CMK (cell line): Measurements from ENCODE around the gene PAXX.
"Not testable (repeated sequence)": the region's sequence is repeated elsewhere in the genome, so short reads cannot be mapped to it uniquely, and the experiment has no call there.

Experiments
- DNase-seq: peaks from one replicate; pipeline ENCODE4 v3.0.0-alpha.2; 2010; ENCODE audit warnings: low read depth

The PAXX gene

DNA sequence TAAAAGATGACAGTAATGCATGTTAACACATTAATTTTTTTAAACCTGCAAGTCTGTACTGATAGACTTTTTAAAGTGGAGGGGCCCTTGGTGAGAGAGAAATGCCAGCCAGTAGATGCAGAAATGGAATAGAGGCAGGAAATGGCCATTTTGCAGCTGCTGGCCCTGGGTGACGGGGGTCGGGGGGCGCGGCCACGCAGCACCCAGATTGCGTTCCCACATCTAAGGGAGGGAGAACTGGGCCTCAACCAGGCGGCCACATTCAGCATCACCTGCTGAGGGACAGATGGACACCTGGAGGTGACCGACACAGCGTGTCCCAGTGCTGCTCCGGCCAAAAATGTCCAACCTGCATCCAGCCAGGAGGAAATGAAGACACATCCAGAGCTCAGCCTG lies 10.4 kb downstream of the PAXX start:
- no peak for DNase-seq

DNA sequence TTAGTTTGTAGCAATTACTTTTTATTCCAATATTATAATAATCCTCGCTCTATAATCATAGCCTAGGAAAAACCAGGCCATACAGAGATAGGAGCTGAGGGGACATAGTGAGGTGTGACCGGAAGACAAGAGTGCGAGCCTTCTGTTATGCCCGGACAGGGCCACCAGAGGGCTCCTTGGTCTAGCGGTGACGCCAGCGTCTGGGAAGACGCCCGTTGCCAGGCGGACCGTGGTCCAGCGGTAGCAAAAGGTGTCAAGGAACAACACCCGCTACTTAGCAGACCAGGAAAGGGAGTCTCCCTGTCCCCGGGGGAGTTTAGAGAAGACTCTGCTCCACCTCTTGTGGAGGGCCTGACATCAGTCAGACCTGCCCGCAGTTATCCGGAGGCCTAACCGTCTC lies 12.1 kb downstream of the PAXX start:
- not testable (repeated sequence) for DNase-seq

DNA sequence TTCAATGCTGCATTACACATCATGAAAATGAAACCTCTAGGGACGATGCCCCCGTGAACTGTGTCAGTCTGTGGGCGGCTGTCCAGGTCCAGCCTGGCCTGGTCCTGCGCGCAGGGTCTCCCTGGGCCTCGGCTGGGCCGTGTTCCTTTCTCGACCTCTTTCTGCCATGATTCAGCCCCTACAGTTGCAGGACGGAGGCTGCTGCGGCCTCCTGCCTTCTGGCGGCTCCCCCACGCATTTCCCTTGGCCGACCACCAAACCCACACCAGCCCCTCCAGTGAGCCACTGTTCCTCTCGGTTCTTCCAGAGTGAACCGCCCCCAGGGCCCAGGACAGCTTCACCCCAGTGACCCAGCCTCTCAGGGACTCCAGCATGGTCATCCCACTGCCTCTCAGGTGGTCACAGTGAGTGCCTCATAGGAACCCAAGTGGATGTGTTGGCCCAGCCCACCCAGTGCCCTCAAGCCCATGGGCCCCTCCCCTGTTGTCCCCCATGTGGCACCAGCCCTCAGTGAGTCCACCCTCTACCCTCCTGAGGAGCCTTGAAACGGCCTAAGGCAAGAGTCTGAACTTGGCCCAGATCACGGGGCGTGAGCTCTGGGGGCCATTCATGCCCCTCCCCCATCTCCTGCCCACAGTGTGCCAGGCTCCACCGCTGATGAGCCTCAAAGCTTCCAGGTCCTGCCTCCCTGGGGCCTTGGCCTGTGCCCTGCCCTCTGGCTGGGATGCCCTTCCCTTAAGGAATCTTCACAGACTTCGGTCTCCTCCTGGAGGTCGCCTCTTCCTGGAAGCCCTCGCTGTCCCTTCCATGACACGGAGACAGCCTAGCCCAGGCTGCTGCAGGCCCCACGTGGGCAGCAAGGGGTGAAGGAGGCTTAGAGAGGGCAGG lies 14.1 kb downstream of the PAXX start:
- no peak for DNase-seq

DNA sequence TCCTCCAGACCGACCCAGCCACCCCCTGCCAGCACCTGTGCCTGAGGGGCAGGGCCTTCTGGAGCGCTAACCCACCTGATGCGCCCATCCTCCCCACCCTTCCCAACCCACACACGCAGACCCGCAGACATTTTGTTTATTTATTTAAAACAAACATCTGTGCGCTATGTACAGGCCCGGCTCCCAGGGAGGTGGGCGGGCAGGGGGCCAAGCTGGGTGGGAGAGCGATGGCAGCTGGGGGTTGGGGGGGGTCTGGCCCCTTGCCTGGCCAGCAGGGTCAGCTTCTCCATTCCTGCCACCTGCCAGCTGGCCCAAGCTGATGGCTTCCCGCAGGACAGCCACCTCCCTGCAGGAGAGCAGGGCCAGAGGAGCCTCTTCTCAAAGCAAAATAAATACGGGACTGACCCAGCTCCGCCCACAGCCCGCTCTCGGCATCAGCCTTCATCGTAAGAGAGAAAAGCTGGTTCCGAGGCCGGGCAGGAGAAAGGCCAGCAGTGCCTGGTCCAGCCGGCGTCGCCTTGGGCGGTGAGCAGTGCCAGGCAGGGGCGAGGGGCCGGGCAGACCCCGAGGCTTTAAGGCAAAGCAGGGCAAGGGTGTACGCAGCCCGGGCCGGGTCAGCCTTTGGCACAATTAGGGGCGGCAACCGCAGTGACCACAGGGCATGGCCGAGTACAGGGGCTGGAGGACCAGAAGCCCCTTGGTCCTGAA lies 15.0 kb downstream of the PAXX start:
- no peak for DNase-seq

DNA sequence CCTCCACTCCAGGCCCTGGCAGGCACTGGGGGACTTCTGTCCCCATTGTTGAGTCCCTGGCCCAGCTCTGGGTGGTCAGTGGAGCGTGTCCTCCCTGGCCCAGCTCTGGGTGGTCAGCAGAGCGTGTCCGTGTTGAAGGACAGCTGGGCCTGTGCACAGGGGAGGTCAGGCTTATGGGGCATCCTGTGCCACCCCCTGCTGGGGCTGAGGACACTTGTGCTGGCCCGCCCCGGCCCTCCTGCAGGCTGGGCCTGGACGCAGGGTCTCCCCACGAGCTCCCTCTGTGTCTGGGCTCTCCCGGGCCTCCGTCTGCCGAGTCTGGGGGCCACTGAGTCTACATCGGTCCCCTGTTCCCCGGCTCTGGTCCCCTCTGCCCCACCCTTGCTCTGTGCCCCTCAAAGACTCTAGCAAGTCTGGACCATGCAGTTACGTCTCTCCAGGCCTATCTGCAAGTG lies 15.6 kb downstream of the PAXX start:
- no peak for DNase-seq

DNA sequence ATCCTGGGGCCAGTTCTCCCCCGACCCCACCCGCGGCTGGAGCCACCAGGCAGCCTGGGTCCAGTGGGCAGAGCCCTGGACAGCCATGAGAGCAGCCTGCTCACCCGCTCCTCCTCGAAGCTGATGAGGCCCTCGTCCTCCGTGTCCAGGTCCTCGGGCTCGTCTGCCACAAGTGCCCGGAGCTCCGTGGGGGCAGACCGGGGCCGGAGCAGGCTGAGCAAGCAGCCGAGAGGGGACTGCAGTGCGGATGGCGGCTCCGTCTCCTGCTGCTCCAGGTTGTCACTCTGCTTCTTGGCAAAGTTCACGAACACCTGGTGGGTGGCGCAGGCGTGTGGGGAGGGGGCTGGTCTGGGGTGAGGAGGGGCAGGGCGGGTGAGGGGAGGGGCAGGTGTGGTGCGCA lies 16.1 kb downstream of the PAXX start:
- no peak for DNase-seq

DNA sequence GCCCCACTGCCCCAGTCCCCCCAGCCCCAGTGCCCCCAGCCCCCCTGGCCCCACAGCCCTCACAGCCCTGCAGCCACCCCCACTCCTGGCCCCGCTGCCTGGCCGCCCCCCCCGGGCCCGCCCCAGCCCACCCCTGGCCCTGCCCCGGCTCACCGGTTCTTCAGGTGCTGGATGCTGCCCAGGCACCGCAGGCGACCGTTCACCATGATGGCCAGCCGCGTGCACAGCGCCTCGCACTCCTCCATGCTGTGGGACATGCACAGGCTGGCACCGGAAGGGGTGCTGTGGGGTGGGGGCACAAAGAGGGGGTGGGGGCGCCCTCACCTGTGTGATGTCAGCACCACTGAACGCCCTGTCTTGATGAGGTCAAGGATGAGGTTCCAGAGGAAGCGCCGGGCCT lies 17.0 kb downstream of the PAXX start:
- DNase-seq = no peak

DNA sequence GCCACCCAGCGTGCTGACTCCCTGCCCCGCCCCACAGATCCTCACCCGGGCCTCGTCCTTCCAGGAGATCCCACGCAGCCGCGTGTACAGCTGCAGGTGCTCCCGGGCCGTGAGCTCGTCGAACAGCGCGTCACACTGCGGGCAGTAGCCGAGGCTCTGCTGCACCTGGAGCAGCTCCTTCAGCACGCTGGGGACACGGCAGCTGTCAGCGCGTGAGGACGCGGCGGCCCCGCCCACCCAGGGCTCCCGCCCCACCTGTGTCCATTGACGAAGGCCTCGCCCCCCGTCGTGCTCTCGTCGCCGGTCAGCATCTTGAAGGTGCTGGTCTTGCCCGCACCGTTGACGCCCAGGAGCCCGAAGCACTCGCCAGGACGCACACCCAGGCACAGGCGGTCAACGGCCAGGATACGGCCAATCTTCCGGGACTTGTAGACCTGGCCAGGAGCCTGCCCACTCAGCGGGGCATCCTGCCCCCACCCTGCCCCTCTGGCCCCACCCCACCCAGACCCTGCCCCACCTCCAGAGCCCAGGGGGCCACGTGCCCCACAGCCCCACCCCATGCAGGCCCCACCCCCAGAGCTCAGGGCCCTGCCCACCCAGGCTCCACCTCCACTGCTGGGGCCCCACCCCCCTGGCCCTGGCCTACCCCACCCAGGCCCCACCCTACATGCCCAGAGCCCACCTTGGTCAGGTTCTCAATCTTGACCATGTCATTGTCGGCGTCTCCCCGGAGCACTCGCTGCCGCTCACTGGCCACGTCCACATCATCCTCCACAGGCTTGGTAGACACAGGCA lies 17.9 kb downstream of the PAXX start:
- DNase-seq = no peak

DNA sequence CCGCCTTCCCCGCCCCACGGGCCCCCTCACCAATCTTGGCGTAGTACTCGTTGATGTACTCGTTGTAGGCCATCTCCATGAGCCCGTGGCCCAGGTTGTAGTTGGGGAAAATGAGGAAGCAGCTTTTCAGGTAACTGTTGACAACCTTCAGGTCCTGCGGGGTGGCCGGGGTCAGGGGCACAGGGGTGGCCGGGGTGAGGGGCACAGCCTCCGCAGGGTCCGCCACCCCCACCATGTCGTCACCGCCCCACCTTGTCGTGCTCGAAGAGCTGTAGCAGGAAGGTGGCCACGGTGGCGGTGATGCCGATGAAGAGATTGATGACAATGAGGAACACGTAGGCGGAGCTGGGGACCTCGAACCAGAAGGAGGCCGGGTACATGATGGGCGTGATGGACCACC lies 18.9 kb downstream of the PAXX start:
- DNase-seq = no peak

DNA sequence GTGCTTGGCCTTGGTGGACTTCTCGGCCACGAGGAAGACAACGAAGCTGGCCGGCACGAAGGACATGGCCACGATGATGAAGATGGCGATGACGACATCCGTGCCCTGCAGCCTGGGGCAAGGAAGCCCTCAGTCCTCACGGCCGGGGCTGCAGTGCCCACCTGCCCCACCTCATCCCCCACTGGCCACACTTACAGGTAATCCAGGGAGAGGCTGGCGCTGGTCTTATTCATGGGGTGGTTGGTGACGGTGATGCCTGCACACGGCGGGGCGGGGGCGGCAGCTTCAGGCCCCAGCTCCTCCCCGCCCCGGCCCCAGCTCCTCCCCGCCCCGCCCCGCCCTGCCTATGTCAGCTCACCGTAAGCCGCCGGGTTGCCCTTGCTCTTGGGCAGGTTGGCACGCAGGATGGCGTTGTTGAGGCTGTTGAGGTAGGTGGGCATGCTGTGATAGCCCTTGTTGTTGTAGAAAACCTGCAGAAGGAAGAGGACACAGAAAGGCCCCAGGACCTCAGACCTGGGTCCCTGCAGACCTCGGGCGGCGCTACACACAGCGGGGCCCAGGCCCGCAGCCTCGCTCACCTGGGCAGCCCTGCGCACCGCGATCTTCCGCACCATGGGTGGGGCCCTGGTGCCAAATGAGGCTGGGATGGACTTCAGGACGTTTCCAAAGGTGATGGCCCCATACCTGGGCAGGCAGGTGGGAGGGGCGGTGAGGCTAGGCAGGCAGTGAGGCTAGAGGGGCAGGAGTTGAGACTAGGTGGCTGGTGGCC lies 19.9 kb downstream of the PAXX start:
- DNase-seq = no peak

DNA sequence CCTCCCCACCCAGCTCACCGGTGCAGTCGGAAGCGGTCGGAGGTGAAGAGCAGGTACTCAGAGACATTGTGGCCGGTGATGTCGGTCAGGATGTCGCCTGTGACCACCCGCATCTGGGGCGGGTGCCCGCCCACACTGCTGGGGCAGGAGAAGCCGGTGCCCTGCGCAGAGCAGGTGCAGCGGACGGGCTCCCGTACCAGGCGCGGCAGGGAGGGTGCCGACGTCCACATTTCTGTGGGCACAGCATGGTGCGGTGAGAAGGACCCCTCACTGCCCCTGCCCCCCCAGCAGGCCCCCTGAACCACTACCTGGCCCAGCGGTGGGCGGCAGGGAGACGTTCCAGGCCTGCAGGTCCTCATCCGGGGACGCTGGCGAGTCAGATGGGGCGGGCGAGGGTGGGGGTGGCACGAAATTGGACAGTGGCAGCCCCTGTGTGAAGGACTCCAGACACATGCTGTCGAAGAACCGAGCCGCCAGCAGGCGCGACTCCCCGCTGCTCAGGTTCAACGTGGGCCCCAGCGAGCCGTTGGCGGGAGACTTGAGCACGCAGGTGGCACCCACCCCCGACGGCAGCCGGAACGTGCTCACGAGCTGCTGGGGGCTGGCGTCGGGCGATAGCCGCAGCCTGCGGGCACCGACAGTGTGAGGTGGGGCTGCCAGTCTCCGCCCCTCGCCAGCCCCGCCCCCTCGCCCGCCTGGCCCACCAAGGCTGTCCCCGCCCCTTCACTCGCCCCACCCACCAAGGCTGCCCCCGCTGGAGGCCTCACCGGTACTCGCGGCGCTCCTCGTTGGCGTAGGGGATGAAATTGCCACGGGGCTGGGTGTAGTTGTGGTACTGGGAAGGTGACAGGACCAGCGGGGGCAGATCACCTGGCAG lies 20.7 kb downstream of the PAXX start:
- DNase-seq = no peak

DNA sequence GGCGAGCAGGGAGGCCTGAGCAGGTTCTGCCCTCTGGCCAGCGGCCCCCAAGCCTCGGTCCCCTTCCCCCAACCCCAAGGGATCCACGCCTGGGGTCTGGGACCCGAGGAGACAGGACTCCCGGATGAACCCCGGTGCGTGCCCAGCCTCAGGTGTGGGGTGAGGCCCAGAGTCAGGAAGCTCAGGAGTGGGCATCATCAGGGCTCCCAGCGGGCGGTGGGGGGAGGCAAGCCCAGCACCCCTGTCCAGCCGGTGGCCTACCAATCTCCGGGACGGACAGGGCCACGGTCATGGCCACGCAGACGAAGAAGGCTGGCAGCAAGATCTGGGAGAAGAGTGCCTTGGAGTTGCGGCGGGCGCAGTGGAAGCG lies 21.3 kb downstream of the PAXX start:
- no peak for DNase-seq

DNA sequence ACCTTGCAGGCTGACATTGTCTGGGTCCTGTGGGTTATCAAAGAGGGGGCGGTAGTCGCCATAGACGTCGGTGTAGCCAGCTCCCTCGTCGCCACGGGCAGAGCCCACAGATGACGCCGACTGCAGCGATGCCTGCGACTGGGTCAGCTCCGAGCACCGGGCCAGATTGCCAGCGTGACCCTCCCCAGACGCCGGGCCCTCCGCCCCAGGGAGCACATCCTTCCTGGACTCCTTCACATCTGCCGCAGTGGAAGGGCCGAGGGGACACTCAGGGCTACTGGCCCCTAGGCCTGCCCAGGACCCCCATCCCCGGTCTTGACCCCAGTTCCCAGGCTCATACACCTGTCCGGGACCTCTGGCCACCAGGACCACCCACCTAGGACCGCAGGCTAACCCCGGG lies 21.9 kb downstream of the PAXX start:
- no peak for DNase-seq

DNA sequence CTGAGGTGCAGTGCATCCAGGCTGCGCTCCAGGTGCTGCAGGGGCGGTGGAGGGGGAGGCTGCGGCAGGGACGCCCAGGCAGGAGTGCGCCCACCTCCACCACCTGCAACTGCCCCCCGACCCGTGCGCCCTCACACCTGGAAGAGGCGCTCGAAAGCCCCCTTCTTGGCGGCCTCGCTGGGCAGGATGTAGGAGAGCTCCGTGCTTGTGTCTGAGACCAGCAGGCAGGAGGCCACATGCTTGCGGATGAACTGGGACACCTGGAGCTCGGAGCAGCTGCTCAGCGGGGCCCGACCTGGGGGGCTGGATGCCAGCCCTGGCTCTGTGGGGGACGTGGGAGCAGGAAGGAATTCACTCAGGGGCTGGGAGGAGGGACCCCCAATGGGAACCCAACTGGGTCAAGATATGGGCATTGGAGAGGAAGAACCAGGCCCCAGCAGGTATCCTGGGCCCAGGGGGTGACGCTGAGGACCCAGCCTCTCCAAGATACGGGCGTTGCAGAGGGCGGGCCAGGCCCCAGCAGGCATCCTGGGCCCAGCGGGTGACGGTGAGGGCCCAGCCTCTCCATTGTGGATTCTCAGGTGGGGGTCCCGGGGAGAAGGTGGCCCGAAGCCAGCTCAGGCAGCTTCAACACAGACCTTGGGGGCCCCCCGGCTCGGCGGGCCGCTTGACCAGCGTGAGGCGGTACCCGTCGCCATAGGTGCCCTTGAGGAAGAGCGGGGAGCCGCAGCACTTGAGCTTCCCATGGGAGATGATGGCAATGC lies 22.7 kb downstream of the PAXX start:
- no peak for DNase-seq

DNA sequence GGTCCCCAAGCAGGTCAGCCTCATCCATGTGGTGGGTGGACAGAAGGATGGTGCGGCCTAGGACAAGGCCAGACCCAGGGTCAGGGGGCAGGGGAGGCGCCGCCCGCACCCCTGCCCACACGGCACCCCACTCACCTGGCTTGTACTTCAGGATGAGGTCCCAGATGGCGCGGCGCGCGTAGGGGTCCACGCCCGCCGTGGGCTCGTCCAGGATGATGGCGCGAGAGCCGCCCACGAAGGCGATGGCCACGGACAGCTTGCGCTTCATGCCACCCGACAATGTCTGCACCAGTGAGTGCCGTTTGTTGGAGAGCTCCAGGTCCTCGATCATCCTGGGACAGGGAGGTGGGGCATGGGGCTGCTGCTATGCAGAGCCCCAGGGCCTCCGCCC lies 23.3 kb downstream of the PAXX start:
- DNase-seq = no peak

DNA sequence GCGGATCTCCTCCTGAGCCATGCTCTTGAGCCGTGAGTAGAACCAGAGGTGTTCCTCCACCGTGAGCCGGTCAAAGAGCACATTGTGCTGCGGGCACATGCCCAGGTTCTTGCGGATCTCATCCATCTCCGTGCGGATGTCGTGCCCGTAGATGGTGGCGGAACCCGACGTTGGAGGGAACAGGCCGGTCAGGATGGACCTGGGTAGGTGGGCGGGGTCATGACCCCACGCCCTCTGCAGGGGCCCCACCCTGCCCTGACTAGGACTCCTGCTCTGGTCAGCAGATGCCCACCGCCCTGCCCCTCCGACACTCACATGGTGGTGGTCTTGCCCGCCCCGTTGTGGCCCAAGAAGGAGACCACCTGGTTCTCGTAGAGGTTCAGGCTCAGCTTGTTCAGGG lies 23.8 kb downstream of the PAXX start:
- DNase-seq = no peak

DNA sequence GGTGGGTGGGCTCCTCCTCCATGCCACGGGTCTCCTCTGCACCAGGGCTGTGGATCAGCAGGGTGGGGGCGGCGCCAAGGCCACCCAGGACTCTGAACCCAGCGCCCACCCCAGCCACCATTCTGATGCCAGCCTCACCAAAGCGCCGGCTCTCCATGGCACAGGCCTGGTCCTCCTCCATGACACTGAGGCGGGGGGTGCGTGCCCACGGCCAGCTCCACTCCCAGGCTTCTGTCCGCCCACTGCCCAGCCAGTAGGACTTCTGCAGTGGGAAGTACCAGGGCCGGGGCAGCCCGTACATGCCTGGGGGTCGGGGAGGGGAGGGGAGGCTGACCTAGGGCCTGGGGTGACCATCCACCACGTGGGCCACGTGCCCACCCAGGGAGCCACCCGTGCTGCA lies 24.2 kb downstream of the PAXX start:
- no peak for DNase-seq

DNA sequence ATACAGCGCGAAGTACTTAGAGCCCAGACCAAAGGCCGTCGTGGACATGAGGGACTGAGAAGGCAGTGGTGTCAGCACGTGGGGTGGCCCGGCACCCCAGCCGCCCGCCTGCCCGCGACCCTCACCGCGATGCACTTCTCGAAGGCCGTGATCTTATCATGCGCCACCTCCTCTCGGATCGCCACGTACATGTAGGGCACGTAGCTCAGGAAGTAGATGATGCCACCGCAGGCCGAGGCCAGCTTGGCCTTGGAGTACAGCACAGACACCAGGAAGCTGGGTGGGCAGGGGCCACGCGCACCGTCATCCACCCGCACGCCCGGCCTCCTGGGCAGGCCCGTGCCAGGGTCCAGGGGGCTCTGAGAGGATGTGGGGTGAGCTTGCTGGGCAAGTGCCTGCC lies 24.8 kb downstream of the PAXX start:
- no peak for DNase-seq

DNA sequence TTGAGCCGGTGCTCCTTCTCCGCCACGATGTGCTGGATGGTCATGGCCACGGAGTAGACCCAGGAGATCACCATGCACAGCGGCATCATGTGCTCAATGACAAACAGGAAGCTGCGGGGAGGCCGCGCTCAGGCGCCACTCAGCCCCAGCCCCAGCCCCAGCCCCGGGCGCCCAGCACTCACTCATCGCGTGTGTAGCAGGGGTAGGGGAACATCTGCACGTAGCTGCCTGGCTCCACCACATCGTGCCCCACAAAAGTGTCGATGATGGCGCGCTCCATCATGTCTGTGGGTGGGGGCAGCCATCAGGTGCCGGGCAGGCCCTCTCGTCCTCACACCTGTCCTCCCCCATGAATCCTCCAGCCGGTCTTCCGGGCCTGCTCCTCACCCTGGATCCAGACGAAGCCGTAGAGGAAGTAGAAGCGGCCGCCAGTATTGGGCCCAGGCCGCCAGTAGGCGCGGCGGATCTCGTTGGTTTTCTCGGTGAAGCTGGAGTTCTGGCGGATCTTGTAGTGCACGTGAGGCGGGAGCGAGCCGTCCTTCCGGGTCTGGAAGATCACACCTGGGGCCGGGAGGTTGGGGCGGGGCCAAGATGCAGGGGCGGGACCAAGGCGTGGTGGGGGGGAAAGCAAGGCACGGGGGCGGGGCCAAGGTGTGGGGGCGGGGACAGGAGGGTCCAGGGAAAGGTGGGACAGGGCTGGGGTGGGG lies 25.7 kb downstream of the PAXX start:
- no peak for DNase-seq
